ENCODE data around the gene APBB2.

Gene APBB2

GRCh38 chr4:41215969-41216293 is 1.6 kb upstream of the APBB2 start:
- DNase-seq (ENCODE audit: low spot score): no peak

DNA sequence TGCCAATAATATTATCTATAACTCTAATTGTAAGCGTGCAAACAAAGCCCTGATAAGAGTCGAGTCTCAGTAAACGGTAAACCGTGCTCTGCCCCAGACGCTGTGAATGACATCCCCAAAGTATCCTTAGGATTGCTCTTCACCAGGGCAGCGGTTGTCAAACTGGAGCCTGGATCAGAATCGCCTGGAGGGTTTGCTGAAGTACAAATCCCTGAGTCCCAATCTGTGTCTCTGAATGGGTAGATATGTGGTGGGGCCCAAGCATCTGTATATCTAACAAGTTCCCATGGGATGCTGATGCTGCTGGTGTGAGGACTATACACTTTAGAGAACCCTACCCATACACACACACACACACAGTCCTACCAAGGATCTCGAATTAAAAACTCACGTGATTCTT is 813 bp upstream of the APBB2 start:
- DNase-seq (ENCODE audit: low spot score): peak; percentile 17

- DNase-seq (ENCODE audit: low spot score): no peak
These were observed 444 bp upstream of the APBB2 start for GRCh38 chr4:41214825-41215146.

GRCh38 chr4:41213625-41214135 is 662 bp downstream of the APBB2 start:
- no peak for DNase-seq (ENCODE audit: low spot score)

DNA sequence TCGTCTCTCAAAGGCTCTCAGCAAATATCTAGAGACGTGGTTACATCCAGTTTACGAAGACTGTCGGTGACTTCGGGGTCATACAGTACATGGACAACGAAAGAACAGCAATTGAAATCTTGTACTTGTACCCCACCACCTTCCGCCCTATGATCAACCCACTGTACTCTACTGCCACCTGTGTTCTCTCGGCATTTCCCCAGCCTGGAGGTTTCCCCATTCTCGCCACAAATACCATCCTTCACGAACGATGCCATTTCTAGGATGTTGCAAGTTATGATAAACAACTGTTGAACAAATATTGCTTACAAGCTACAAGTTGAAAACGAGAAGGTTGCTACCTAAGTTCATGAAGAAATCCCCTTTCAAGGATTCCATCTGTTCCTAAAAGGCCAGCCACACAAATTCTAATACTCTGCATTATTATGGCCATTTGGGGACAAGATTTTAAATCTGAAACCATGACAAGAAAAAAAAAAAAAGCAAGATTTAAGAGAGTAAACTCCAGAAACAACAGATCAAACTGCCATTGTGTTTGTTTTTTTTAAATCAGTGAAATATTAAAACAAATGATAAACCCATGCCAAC is 1.6 kb downstream of the APBB2 start:
- peak; percentile 82 for DNase-seq (ENCODE audit: low spot score)

- no peak for DNase-seq (ENCODE audit: low spot score)
These were observed 2.3 kb downstream of the APBB2 start for GRCh38 chr4:41211951-41212615.

DNA sequence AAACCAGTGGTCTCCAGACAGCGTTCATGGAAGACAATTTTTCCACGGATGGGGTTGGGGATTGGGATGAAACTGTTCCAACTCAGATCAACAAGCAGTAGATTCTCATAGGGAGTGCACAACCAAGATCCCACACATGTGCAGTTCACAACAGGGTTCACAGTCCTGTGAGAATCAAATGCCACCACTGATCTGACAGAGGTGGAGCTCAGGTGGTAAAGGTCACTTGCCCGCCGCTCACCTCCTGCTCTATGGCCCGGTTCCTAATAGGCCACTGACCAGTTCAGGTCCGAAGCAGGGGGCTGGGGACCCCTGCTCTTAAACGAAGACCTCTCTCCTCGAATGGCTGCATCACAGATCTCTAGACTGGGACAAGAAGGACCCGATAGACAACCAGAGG is 4.4 kb downstream of the APBB2 start:
- DNase-seq (ENCODE audit: low spot score): no peak

DNA sequence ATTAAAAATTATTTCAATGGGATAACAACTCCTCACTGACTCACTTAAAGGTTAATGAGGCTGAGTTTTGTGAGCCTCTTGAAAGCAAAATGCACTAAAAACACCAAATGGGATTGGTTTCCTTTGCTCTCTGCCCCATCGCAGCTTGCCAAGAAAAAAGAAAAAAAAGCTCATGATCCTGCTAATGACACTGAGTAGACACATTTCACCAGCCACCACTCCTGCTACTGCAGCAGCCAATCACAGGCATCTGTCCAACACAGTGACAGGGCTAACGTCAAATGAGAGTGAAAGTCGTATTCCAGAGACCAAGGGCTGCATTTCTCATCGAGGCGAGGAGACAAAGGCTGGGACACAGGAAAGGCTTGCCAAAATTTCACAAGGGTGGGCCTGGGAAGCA is 5.2 kb downstream of the APBB2 start:
- peak; percentile 62 for DNase-seq (ENCODE audit: low spot score)

DNA sequence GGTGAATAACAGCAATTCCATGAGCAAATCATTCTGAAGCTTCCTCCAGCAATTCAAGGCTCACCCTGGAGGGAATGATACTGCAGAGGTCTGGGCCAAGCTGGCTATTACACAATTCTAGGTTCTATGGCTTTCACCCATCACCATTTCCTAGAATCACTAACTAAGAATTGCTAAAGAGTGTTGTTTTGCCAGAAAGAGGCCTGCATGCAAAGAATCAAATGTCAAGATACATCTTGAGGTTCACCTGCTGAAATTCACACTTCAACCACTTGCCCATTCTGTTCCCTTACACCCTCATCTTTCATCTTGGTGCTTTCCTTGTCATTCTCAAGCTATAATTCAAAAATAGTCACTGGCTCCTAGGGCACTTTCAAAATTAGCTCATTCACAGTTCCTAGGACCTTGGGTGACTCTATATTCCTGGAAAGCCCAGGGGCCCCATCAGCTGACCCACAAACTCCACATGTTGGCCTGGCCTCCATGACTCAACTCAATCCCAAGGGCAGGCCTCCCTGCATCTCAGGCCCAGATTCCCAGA is 7.0 kb downstream of the APBB2 start:
- no peak for DNase-seq (ENCODE audit: low spot score)

- no peak for DNase-seq (ENCODE audit: low spot score)
These were observed 8.4 kb downstream of the APBB2 start for GRCh38 chr4:41205854-41206460.

- DNase-seq (ENCODE audit: low spot score): no peak
These were observed 9.2 kb downstream of the APBB2 start for GRCh38 chr4:41205130-41205529.

- DNase-seq (ENCODE audit: low spot score): no peak
These were observed 9.9 kb downstream of the APBB2 start for GRCh38 chr4:41204400-41204978.

DNA sequence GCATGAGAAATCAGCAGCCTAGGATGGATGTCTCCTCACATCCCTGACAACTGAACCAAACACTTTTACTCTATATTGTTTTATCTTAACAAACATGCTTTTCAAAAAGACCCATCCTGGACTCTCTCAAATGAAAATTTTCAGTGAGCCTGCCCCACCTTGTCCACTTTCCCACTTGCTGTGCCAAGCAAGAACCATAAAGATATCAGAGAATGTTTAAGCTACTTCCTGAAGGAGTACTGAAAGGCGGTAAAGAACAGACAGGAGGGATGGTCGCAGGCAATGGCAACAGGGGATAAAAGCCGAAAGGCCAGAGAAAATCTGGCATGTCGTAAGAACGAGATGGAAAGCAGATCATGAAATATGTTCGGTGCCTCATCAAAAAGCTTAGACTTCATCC is 10.5 kb downstream of the APBB2 start:
- DNase-seq (ENCODE audit: low spot score): no peak

- no peak for DNase-seq (ENCODE audit: low spot score)
These were observed 11.3 kb downstream of the APBB2 start for GRCh38 chr4:41202820-41203568.

- no peak for DNase-seq (ENCODE audit: low spot score)
These were observed 12.0 kb downstream of the APBB2 start for GRCh38 chr4:41202356-41202755.

GRCh38 chr4:41200486-41201017 is 13.8 kb downstream of the APBB2 start:
- no peak for DNase-seq (ENCODE audit: low spot score)

- DNase-seq (ENCODE audit: low spot score): no peak
These were observed 14.6 kb downstream of the APBB2 start for GRCh38 chr4:41199788-41200187.

DNA sequence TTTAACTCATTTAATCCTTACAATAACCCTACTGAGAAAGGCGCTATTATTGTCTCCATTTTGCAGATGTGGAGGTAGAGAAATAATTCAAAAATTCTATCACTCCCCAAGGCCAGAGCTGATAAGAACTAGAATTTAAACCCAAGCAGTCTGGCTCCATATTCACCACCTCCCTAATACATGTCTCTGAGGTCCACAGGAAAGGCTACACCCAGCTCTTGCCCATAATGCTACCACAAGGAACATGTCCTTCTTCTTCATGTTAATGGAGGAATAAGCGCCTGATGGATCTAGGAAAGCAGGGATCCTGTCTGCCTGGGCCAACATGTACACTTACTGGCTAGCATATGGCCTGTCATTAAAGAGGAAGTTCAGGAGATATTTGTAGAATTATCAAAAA is 16.3 kb downstream of the APBB2 start:
- DNase-seq (ENCODE audit: low spot score): no peak

DNA sequence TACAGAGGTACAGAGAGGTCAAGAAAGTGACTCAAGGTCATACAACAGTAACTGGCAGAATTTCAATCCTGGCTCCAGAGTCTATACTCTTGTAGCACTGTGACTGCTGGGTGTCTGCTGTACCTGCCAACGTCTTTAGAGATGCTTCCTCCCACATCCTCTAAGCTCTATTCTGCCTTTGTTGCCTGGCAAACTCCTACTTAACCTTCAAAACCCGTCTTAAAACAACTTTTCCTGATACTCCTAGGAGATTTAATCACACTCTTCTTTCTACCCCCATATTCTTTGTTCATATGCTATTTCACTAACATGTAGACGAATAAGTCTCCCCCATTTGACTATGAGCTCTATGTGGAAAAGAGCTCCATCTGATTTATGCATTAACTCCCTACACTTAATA is 16.8 kb downstream of the APBB2 start:
- DNase-seq (ENCODE audit: low spot score): no peak

DNA sequence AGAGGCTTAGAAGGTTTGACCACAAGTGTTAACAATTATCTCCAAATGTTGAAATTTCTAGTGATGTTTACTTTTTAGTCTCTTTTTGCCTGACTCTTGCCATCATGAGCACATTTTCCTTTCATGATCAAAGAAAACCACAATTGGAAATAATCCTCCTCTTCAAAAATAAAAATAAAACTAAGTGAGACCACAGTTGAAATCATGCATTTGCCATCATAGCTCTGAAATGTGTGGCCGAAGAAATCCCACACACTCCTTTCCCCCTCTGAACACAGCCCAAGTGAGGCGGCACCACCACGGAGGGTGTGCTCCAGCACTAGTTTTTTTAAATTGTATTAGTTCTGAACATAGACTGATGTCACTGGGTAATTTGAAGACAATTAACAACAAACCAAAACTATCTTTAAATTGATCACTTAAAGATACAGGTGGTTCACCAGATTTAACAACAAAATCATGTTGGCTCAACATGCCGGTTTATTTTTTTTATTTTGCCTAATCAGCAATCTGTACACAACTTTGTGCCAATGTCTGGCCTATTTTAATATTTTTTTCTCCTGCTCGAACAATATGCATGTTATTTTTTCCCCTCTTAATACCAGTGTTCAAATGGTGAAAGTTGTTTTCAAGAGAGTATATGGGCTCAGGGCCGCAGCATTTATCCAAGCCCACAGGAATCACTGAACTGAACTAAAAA is 17.6 kb downstream of the APBB2 start:
- no peak for DNase-seq (ENCODE audit: low spot score)

DNA sequence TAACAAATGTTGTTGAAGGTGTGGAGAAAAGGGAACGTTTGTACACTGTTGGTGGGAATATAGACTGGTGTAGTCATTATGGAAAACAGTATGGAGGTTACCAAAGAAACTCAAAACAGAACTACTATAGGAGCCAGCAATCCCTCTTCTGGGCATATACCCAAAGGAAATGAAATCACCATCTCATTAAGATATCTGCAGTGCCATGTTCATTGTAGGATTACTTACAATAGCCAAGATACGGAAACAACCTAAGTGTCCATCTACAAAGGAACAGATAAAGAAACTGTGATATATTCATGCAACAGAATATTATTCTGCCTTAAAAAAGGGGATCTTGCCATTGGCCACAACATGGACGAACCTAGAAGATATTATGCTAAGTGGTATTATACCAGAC is 22.2 kb downstream of the APBB2 start:
- no peak for DNase-seq (ENCODE audit: low spot score)

GRCh38 chr4:41189666-41190065 is 24.7 kb downstream of the APBB2 start:
- DNase-seq (ENCODE audit: low spot score): no peak
